HG03095 (cell line): ENCODE results near the gene HFM1.

Experiments used
- ATAC-seq: cut with Tn5 transposase; IDR thresholded peaks from one replicate; pipeline ENCODE4 v1.9.1; 2021; ENCODE audit warnings: moderate library complexity; ENCODE audit not compliant: unreplicated experiment

HFM1 gene

DNA sequence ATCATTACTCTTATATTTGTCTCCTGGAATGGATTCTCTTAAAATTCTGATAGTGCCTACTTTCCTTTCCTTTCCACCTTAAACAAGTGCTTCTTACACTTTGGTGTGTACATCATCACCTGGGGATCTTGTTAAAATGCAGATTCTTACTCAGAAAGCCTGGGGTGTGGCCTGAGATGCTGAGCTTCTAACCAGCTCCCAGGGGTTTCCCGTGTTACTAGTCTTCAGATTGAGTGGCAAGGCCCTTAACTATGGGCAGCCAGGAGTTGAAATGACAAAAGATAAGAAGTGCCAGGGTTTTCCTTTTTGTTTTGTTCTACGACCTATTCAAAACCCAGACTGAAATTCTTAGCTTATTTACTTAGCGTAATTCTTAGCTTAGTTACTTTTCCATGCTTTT lies 159.2 kb downstream of the HFM1 start:
- no peak for ATAC-seq

DNA sequence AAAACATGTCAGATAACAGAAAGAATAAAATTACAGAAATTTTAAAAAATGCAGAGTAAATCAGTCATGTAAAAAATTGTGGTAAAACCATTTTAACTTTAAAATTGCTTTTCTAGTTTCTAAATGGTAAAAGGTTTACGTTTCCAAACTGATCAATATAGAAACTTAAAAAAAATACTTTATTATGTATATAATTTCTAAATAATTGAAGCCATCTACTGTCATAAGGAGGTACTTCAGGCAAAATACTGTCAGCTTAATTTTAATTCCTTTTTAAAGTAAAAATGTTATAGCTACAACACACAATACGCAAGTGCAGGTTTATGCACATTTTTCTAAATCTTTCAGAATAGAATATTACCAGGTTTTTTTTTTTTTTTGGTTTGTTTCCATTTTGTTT lies 159.9 kb downstream of the HFM1 start:
- no peak for ATAC-seq

DNA sequence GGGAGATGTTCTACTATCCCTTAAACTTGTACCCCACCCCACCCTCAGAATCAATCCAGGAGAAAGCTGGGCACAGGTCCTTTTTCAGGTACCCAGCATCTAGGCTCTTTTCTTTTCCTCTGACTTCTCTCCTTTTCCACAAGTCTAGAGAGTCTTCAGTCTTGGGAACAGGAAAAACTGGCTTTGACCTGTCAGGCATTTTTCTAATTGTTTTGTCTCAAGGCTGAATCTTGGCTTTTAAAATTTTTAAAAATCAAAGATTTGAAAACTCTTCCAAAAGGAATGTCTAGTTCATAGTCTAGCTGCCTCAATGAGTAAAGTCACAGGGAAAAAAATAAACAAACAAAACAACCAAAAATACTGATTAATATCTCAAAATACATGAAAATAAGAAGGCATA lies 161.5 kb downstream of the HFM1 start:
- no peak for ATAC-seq

GRCh38 chr1:91234181-91234580 lies 170.5 kb downstream of the HFM1 start:
- no peak for ATAC-seq

GRCh38 chr1:91226741-91227140 lies 177.9 kb downstream of the HFM1 start:
- no peak for ATAC-seq

GRCh38 chr1:91224878-91225277 lies 179.8 kb downstream of the HFM1 start:
- no peak for ATAC-seq

- no peak for ATAC-seq
Measured at GRCh38 chr1:91221017-91221416, 183.6 kb downstream of the HFM1 start.

DNA sequence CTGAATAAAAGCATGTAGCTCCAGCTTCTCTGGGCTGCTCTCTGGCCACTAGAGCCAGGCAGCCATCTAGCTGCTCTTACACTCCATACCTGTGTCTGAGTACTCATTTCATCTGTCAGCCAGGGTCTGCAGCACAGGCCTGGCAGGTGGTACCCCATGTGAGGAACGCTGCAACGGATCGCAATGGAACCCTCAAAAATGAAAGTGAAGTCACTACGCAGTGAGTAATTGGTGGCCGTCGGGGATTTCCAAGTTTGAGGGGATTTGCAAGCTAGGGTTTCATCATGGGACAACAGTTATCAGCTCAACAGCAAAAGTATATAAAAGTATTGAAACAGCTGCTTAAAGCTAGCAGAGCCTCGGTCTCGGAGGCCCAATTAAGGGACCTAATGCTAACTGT lies 186.7 kb downstream of the HFM1 start:
- ATAC-seq: no peak
